Esophagus muscularis mucosa (tissue), 4 donors: Measurements from ENCODE around the gene HSD17B7.

Experiments used
- CTCF ChIP-seq, 3 experiments: fragments of 200-600 bp in 2 of 3; fragments of 450-650 bp in 1 of 3; sonication (generic) in 2 of 3; IDR thresholded peaks; one replicate each; pipeline ENCODE4 v1.5.1; 2017 to 2019; ENCODE audit warnings: antibody characterized with exemption in 3 of 3, mild to moderate bottlenecking in 2 of 3, moderate library complexity in 1 of 3
- EP300 ChIP-seq: sonication (generic); formaldehyde crosslinking; IDR thresholded peaks from one replicate; pipeline ENCODE4 v1.6.1; 2017; ENCODE audit warnings: antibody characterized with exemption
- POLR2A ChIP-seq: fragments of 450-650 bp; IDR thresholded peaks from one replicate; pipeline ENCODE4 v1.6.1; 2017; ENCODE audit warnings: antibody characterized with exemption, moderate library complexity, mild to moderate bottlenecking, low read depth
- POLR2AphosphoS5 ChIP-seq, 2 donors: sonication (generic); formaldehyde crosslinking; IDR thresholded peaks; one replicate each; pipeline ENCODE4 v1.6.1; 2017; ENCODE audit warnings: antibody characterized with exemption in 2 of 2

DNA sequence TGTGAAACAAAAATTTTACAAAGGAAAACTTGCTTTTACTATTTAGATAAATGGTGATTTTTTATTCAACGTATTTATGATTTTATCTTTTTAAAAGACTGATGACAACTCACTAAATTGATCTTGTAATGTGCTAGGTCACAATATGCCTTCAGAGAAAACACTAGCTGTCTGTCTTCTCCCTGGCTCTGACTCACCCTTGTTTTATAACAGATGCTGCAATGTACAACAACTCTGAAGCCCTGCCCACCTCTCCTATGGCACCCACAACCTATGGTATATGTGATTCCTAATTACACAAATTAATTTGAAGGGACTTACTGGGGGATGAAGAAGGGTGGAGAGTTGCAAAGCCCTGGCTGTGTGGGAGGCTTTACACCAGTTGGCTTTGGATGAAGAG lies 24.7 kb upstream of the HSD17B7 start:
- TF ChIP-seq CTCF (IDR thresholded peaks at IDR 0.05) (no peak), POLR2A (no peak), POLR2AphosphoS5 (IDR thresholded peaks at IDR 0.05) (no peak), EP300 (no peak)
